H9 (cell line): Measurements from ENCODE around the gene VCAN. TPM values are rescaled to one million over a fixed set of nuclear protein-coding genes. Genes with fewer than 3 reads are reported as not detected.

Experiments used
- DNase-seq: peaks from one replicate; pipeline ENCODE4 v3.0.0-alpha.2; 2017
- H2AFZ ChIP-seq: one replicate; pipeline ENCODE4 v1.6.1; 2013; ENCODE audit warnings: mild to moderate bottlenecking, low read length, control low read depth, moderate library complexity
- H2AK5ac ChIP-seq: 2 replicates; pipeline ENCODE4 v1.6.1; 2013; ENCODE audit warnings: low read length, control low read depth, mixed read lengths; ENCODE audit not compliant: insufficient read length
- H2BK120ac ChIP-seq: one replicate; pipeline ENCODE4 v1.6.1; 2013; ENCODE audit warnings: low read depth, mild to moderate bottlenecking, low read length, control low read depth, inconsistent platforms; ENCODE audit not compliant: poor library complexity, severe bottlenecking
- H2BK12ac ChIP-seq: 2 replicates; pipeline ENCODE4 v1.6.1; 2013; ENCODE audit warnings: low read length, control low read depth, mixed read lengths, low read depth; ENCODE audit not compliant: insufficient read length
- H2BK15ac ChIP-seq: 2 replicates; pipeline ENCODE4 v1.6.1; 2013; ENCODE audit warnings: low read depth, low read length, control low read depth
- H2BK20ac ChIP-seq: one replicate; pipeline ENCODE4 v1.6.1; 2013; ENCODE audit warnings: low read depth, mild to moderate bottlenecking, low read length, control low read depth, inconsistent platforms; ENCODE audit not compliant: poor library complexity, severe bottlenecking
- H2BK5ac ChIP-seq: 2 replicates; pipeline ENCODE4 v1.6.1; 2013; ENCODE audit warnings: low read length, control low read depth, mixed read lengths; ENCODE audit not compliant: insufficient read length
- H3K14ac ChIP-seq: 2 replicates; pipeline ENCODE4 v1.6.1; 2013; ENCODE audit warnings: low read length, control low read depth; ENCODE audit not compliant: insufficient read depth
- H3K18ac ChIP-seq: 2 replicates; pipeline ENCODE4 v1.6.1; 2013; ENCODE audit warnings: low read depth, mild to moderate bottlenecking, mixed read lengths, low read length, control low read depth; ENCODE audit not compliant: insufficient read length
- H3K23ac ChIP-seq: 2 replicates; pipeline ENCODE4 v1.6.1; 2013; ENCODE audit warnings: low read length, control low read depth, mixed read lengths, low read depth; ENCODE audit not compliant: insufficient read length
- H3K23me2 ChIP-seq: 2 replicates; pipeline ENCODE4 v1.6.1; 2013; ENCODE audit warnings: low read depth, mild to moderate bottlenecking, mixed read lengths, low read length, control low read depth; ENCODE audit not compliant: insufficient read length, poor library complexity, severe bottlenecking
- H3K27ac ChIP-seq: 2 replicates; pipeline ENCODE4 v1.5.1; 2013; ENCODE audit warnings: low read length, control low read depth, mixed read lengths, low read depth; ENCODE audit not compliant: insufficient read length
- H3K27me3 ChIP-seq: 2 replicates; pipeline ENCODE4 v1.6.1; 2013; ENCODE audit warnings: low read length, control low read depth, inconsistent platforms; ENCODE audit not compliant: insufficient read depth
- H3K4ac ChIP-seq: 2 replicates; pipeline ENCODE4 v1.6.1; 2013; ENCODE audit warnings: low read depth, mild to moderate bottlenecking, control low read depth, inconsistent platforms, low read length, moderate library complexity
- H3K4me1 ChIP-seq: 2 replicates; pipeline ENCODE4 v1.6.1; 2013; ENCODE audit warnings: low read length, control low read depth, inconsistent platforms; ENCODE audit not compliant: insufficient read depth
- H3K4me2 ChIP-seq: 2 replicates; pipeline ENCODE4 v1.6.1; 2013; ENCODE audit warnings: low read length, control low read depth, mixed read lengths; ENCODE audit not compliant: insufficient read length, insufficient read depth
- H3K56ac ChIP-seq: 2 replicates; pipeline ENCODE4 v1.6.1; 2013; ENCODE audit warnings: low read depth, mild to moderate bottlenecking, mixed read lengths, low read length, control low read depth; ENCODE audit not compliant: insufficient read length
- H3K79me1 ChIP-seq: 2 replicates; pipeline ENCODE4 v1.6.1; 2013; ENCODE audit warnings: low read depth, mild to moderate bottlenecking, moderate library complexity, low read length, control low read depth, inconsistent platforms; ENCODE audit not compliant: insufficient read depth, poor library complexity, severe bottlenecking
- H3K79me2 ChIP-seq: 2 replicates; pipeline ENCODE4 v1.6.1; 2013; ENCODE audit warnings: low read length, control low read depth, inconsistent platforms; ENCODE audit not compliant: insufficient read depth
- H3K9ac ChIP-seq: 2 replicates; pipeline ENCODE4 v1.6.1; 2013; ENCODE audit warnings: low read length, control low read depth, mixed read lengths; ENCODE audit not compliant: insufficient read length; ENCODE audit errors: extremely low read depth
- H3K9me3 ChIP-seq: one replicate; pipeline ENCODE4 v1.6.1; 2013; ENCODE audit warnings: low read depth, low read length, inconsistent platforms; ENCODE audit not compliant: control insufficient read depth
- H3T11ph ChIP-seq: one replicate; pipeline ENCODE4 v1.6.1; 2013; ENCODE audit warnings: mild to moderate bottlenecking, low read length, control low read depth, inconsistent platforms
- H4K20me1 ChIP-seq: one replicate; pipeline ENCODE4 v1.6.1; 2013; ENCODE audit not compliant: control insufficient read depth, insufficient read length, insufficient read depth
- H4K5ac ChIP-seq: 2 replicates; pipeline ENCODE4 v1.6.1; 2013; ENCODE audit warnings: low read depth, mild to moderate bottlenecking, mixed read lengths, low read length, control low read depth; ENCODE audit not compliant: insufficient read length
- H4K8ac ChIP-seq: replicated peaks from 2 replicates; pipeline ENCODE4 v1.6.1; 2013; ENCODE audit warnings: low read length, control low read depth, mixed read lengths, low read depth; ENCODE audit not compliant: insufficient read length
- H4K91ac ChIP-seq: 2 replicates; pipeline ENCODE4 v1.6.1; 2013; ENCODE audit warnings: low read depth, mild to moderate bottlenecking, moderate library complexity, mixed read lengths, low read length, control low read depth; ENCODE audit not compliant: insufficient read length
- H3K27ac Mint-ChIP-seq, 3 experiments: 2 replicates in 2 of 3; 3 replicates in 1 of 3; pipeline ENCODE4 v1.8.0; 2020 to 2021; ENCODE audit warnings: mixed read lengths in 3 of 3, mild to moderate bottlenecking in 1 of 3, moderate library complexity in 1 of 3
- H3K27me3 Mint-ChIP-seq: 2 replicates; pipeline ENCODE4 v1.8.0; 2021; ENCODE audit warnings: low read depth, mild to moderate bottlenecking, moderate library complexity, mixed read lengths
- H3K36me3 Mint-ChIP-seq, 3 experiments: 2 replicates in 2 of 3; 3 replicates in 1 of 3; pipeline ENCODE4 v1.8.0; 2020 to 2021; ENCODE audit warnings: low read depth in 3 of 3, mixed read lengths in 3 of 3; ENCODE audit not compliant: insufficient read depth in 1 of 3
- H3K4me1 Mint-ChIP-seq, 2 experiments: 2 replicates each; pipeline ENCODE4 v1.8.0; 2020; ENCODE audit warnings: mixed read lengths in 2 of 2
- H3K4me3 Mint-ChIP-seq, 2 experiments: 2 replicates in 1 of 2; 3 replicates in 1 of 2; pipeline ENCODE4 v1.8.0; 2020 to 2021; ENCODE audit warnings: mild to moderate bottlenecking in 2 of 2, mixed read lengths in 2 of 2, moderate library complexity in 1 of 2
- H3K9me3 Mint-ChIP-seq, 2 experiments: 2 replicates in 1 of 2; 3 replicates in 1 of 2; pipeline ENCODE4 v1.8.0; 2020; ENCODE audit warnings: mild to moderate bottlenecking in 2 of 2, mixed read lengths in 2 of 2, moderate library complexity in 1 of 2
- CTCF ChIP-seq: fragments of 200-600 bp; sonication (generic); conservative IDR thresholded peaks from 3 replicates; pipeline ENCODE4 v1.8.0; 2021; ENCODE audit warnings: antibody characterized with exemption, mild to moderate bottlenecking
- WGBS: extraction: QIAGEN DNeasy Blood & Tissue Kit; methylation state at CpG from one replicate; pipeline ENCODE4 v1.1.7; 2013; ENCODE audit warnings: missing lambda C conversion rate, low lambda C conversion rate, mixed read lengths; ENCODE audit not compliant: insufficient read length; ENCODE audit errors: extremely low coverage; 5-methylcytosine and 5-hydroxymethylcytosine counted together
- total RNA-seq: library from RNA; stranded (reverse); gene quantifications from 2 replicates; pipeline ENCODE4 v1.2.1, GENCODE V29; 2021

VCAN gene
- total RNA-seq, 1 experiment from 2014 or later: 278 TPM

- Histone ChIP-seq H3K27me3 (no peaks in the 10 kb centered on the region), H3K9me3 (no peaks in the 10 kb centered on the region), H4K20me1 (no peaks in the 10 kb centered on the region), H3K79me2 (no peaks in the 10 kb centered on the region), H3T11ph (no peak overlapping the region), H2BK120ac (no peak overlapping the region), H2BK12ac (no peak overlapping the region), H3K4me1 (no peaks in the 10 kb centered on the region), H3K14ac (no peak overlapping the region), H3K23me2 (no peaks in the 10 kb centered on the region), H2BK15ac (no peak overlapping the region), H4K91ac (no peak overlapping the region), H2BK5ac (no peak overlapping the region), H3K4ac (no peak overlapping the region), H2BK20ac (no peak overlapping the region), H3K27ac (no peak overlapping the region), H3K4me2 (no peak overlapping the region), H3K23ac (no peak overlapping the region), H2AK5ac (no peak overlapping the region), H3K9ac (no peak overlapping the region), H4K5ac (no peak overlapping the region), H2AFZ (no peak overlapping the region), H3K56ac (no peak overlapping the region), H3K18ac (no peak overlapping the region), H4K8ac (no peak overlapping the region), H3K79me1 (no peaks in the 10 kb centered on the region)
- no CpG with 5 or more reads among the region's 1 CpG for WGBS
- Mint-ChIP-seq H3K9me3 (no peaks in the 10 kb centered on the region), H3K36me3 (peaks cover 8 to 71% (median 31%) of the 10 kb centered on the region in 3 experiments; a peak in 6 of 7 replicates), H3K27ac (no peak overlapping the region), H3K4me3 (no peak overlapping the region), H3K4me1 (no peaks in the 10 kb centered on the region), H3K27me3 (no peaks in the 10 kb centered on the region)
- DNase-seq: no peak
- TF ChIP-seq CTCF: no peak
Measured at GRCh38 chr5:83547889-83548288, 76.3 kb downstream of the VCAN start.
